ENCODE measurements around the gene ZNF770.

GRCh38 chr15:34964277-34964676 lies 23.8 kb downstream of the ZNF770 start:
- TF ChIP-seq REST (IDR thresholded peaks at IDR 0.05) (no peak), RNF2 (IDR thresholded peaks at IDR 0.05; ENCODE audit: borderline replicate concordance, low read depth) (no peak)
